Glomerular visceral epithelial cell (primary cell): ENCODE data around the gene OR52K2.
"Not testable (repeated sequence)": the region's sequence is repeated elsewhere in the genome, so short reads cannot be mapped to it uniquely, and the experiment has no call there.

Experiments
- DNase-seq: peaks from one replicate; pipeline ENCODE4 v3.0.0-alpha.2; 2016; ENCODE audit errors: extremely low spot score

Gene OR52K2

DNA sequence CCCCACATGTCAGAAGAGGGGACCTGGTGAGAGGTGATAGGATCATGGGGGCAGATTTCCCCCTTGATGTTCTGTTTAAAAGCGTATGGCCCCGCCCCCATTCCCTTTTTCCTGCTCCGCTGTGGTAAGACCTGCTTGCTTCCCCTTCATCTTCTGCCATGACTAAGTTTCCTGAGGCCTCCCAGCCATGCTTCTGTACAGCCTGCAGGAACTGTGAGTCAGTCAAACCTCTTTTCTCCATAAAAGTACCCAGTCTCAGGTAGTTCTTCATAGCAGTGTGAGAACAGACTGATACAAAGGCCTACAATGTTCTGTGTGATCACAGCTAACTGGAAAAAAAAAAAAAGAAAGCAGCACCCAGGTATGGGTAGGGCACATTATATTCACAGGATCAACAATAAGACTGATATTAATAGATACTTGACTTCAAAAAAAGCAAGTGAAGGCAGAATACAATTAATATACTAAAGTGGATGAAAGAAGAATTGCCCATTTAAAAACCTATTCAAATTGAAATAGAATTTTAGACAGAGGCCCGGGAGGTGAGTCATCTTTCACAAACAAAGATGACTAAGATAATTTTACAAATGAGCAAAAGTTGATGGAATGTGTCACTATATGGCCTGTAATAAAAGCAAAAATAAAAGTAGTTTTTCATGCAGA lies 31.6 kb downstream of the OR52K2 start:
- no peak for DNase-seq

- DNase-seq, result no peak
These were observed 32.1 kb downstream of the OR52K2 start for GRCh38 chr11:4481240-4481582.

DNA sequence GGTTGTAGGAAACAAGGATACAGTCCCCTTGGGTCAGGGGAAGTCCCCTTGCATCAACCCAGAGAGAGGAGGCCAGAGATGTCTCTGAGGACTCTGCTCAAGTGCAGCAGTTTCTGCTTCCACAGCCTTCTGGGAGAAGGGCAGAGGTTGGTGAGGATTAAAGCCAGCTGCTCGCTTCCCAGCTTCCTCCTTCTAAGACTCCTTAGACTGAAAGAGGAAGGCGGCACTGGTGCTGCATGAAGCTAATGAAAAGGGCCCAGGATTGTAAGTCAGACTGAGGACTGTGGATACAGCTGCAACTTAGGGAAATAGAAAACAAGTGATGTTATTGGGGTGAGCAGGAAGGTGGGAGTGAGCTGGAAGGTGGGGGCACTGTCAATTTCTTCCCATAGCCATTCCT lies 33.4 kb downstream of the OR52K2 start, which contains the start of gene OR52K1:
OR52K1 (plus strand) TSS at position 202 of the 400 bp plus-strand sequence. CDS start 6,255 bp downstream, outside the sequence.
- DNase-seq, result no peak

DNA sequence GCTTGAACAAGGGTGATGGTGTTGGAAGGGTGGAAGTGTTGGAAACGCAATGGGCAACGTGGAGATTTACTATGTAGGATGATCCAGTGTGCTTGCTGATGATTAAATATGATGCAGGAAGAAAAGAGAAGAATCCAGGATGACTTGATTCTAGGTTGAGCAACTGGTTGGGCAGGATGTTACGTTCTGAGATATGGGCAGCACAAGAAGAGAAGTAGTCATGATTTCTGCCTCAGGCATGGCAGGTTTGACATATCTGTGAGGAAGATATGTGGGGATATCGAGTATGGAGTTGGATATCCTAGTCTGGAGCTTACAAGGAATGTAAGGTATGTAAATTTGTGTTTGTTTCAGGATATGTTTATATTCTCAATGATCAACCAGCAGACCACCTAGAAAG lies 35.2 kb downstream of the OR52K2 start:
- no peak for DNase-seq

GRCh38 chr11:4491405-4491804 lies 42.3 kb downstream of the OR52K2 start:
- DNase-seq, result not testable (repeated sequence)

DNA sequence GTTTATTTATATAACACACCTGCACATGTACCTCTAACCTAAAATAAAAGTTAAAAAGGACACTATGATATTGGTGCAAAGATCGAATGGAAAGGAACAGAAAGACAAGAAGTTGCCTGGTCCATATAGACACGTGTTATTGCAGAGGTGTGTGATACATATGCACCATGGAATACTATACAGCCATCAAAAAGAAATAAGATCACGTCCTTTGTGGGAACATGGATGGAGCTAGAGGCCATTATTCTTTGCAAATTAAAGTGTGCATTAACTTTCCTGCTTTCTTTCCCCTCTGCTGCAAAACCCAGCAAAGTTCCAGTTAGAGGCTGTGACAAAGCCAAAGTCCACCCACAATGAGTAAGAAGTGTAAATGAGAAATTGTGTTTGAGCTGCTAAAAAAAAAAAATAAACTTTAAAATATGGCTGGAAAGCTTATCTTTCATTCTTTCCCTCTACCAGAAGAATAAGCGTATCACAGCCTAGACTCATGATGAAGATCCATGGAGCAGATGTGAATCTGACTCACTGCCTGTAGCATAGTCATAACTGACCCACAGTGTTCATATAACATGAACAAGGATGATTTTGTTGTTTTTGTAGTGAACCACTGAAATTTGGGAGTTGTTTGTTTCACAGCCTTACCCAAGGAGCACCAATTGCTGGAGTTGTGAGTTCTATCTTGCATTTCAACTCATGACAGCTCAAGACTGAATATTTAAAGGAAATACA lies 42.9 kb downstream of the OR52K2 start:
- no peak for DNase-seq

GRCh38 chr11:4493480-4493818 lies 44.4 kb downstream of the OR52K2 start:
- DNase-seq, result no peak

GRCh38 chr11:4495487-4495886 lies 46.4 kb downstream of the OR52K2 start:
- no peak for DNase-seq

DNA sequence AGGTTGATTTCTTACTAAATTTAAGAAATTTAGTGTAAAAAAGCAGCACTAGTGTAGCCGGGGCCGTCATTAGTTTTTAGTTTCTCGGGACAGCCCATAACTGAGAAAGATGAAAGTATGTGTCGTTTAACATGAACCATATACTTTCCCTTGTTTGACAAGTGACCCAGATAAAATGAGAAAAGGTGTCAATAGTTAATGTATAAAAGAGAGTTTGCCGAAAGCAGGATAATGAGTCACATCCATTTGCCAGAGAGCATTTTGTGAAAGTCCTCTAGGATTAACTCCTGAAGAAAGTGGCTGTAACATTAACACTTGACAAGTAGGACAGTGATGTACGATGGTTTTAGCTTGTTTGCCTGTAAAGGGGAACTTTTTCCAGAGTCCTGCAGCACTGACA lies 46.9 kb downstream of the OR52K2 start:
- no peak for DNase-seq

DNA sequence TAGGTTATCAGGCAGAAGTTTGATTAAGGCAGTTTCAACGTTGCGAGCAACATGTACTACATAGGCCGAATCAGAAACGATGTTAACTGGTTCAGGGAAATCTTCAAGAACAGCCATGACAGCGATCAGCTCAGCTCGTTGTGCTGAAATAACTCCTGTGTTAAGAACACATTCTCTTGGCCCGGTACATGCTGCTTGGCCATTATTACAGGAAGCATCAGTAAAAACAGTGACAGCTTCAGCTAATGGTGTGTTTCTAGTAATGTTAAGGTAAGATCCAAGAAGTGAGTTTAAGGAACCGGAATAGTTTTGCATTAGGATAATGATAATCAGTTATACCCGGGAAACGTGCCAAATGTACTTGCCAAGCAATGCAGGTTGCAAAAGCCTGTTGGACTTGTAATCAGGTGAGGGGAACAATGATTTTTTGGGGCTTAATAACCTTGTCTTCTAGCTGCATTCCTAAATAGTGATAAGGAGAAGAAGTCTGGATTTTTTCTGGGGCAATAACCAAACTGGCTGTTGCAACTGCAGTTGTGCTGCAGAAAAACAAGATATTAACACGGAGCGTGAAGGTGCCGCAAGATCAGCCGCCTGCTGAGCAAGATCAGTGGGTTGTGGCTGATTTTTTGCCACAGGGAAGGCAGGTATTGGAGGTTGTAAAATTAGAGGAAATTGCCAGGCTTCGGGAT lies 47.6 kb downstream of the OR52K2 start:
- no peak for DNase-seq
